ENCODE measurements around the gene RBX1.
"Not testable (repeated sequence)": the region's sequence is repeated elsewhere in the genome, so short reads cannot be mapped to it uniquely, and the experiment has no call there.

RBX1 gene

GRCh38 chr22:40967111-40967760, 16.1 kb downstream of the RBX1 start:
- DNase-seq (ENCODE audit: low read depth in 1 of 2, low spot score in 1 of 2) = no peak

- no peak for DNase-seq (ENCODE audit: low read depth in 1 of 2, low spot score in 1 of 2)
Observed at GRCh38 chr22:40972587-40972986, 21.4 kb downstream of the RBX1 start.

- no peak for DNase-seq (ENCODE audit: low read depth in 1 of 2, low spot score in 1 of 2)
Observed at GRCh38 chr22:40973144-40973543, 22.0 kb downstream of the RBX1 start.

GRCh38 chr22:40975366-40975765, 24.2 kb downstream of the RBX1 start:
- DNase-seq (ENCODE audit: low read depth in 1 of 2, low spot score in 1 of 2) = no peak

- DNase-seq (ENCODE audit: low read depth in 1 of 2, low spot score in 1 of 2) = no peak
Observed at GRCh38 chr22:40976866-40977700, 25.9 kb downstream of the RBX1 start.

- no peak for DNase-seq (ENCODE audit: low read depth in 1 of 2, low spot score in 1 of 2)
Observed at GRCh38 chr22:40979198-40979597, 28.0 kb downstream of the RBX1 start.

- no peak for DNase-seq (ENCODE audit: low read depth in 1 of 2, low spot score in 1 of 2)
Observed at GRCh38 chr22:40979871-40980270, 28.7 kb downstream of the RBX1 start.

- no peak for DNase-seq (ENCODE audit: low read depth in 1 of 2, low spot score in 1 of 2)
Observed at GRCh38 chr22:40982482-40983385, 31.6 kb downstream of the RBX1 start.

- no peak for DNase-seq (ENCODE audit: low read depth in 1 of 2, low spot score in 1 of 2)
Observed at GRCh38 chr22:40991298-40991697, 40.1 kb downstream of the RBX1 start.

GRCh38 chr22:40995821-40996220, 44.6 kb downstream of the RBX1 start:
- DNase-seq (ENCODE audit: low read depth in 1 of 2, low spot score in 1 of 2) = no peak

GRCh38 chr22:40997520-40997919, 46.3 kb downstream of the RBX1 start:
- no peak for DNase-seq (ENCODE audit: low read depth in 1 of 2, low spot score in 1 of 2)

GRCh38 chr22:41000040-41000565, 48.9 kb downstream of the RBX1 start:
- DNase-seq (ENCODE audit: low read depth in 1 of 2, low spot score in 1 of 2) = no peak

GRCh38 chr22:41000941-41001721, 50.0 kb downstream of the RBX1 start:
- DNase-seq (ENCODE audit: low read depth in 1 of 2, low spot score in 1 of 2) = no peak

- DNase-seq (ENCODE audit: low read depth in 1 of 2, low spot score in 1 of 2) = no peak
Observed at GRCh38 chr22:41001722-41002122, 50.5 kb downstream of the RBX1 start.

GRCh38 chr22:41002386-41002785, 51.2 kb downstream of the RBX1 start:
- DNase-seq (ENCODE audit: low read depth in 1 of 2, low spot score in 1 of 2) = not testable (repeated sequence)

GRCh38 chr22:41003066-41003465, 51.9 kb downstream of the RBX1 start:
- no peak for DNase-seq (ENCODE audit: low read depth in 1 of 2, low spot score in 1 of 2)

- DNase-seq (ENCODE audit: low read depth in 1 of 2, low spot score in 1 of 2) = no peak
Observed at GRCh38 chr22:41003976-41004375, 52.8 kb downstream of the RBX1 start.

GRCh38 chr22:41009222-41009948, 58.2 kb downstream of the RBX1 start:
- DNase-seq (ENCODE audit: low read depth in 1 of 2, low spot score in 1 of 2) = no peak

- no peak for DNase-seq (ENCODE audit: low read depth in 1 of 2, low spot score in 1 of 2)
Observed at GRCh38 chr22:41015003-41015402, 63.8 kb downstream of the RBX1 start.

GRCh38 chr22:41021061-41021612, 70.0 kb downstream of the RBX1 start:
- no peak for DNase-seq (ENCODE audit: low read depth in 1 of 2, low spot score in 1 of 2)

Measured in stimulated activated CD4-positive, alpha-beta T cell treated with anti-CD3 and anti-CD28 coated beads, Interleukin-15, amount 100 ng/mL, for 1 hour (primary cell).